D721Med (cell line): ENCODE results near the gene CCDC102A.

Source experiments
- DNase-seq: peaks from one replicate; pipeline ENCODE4 v3.0.0; 2011; ENCODE audit warnings: low spot score; ENCODE audit not compliant: insufficient read length
- FAIRE-seq: peaks from 2 replicates; lab custom pipeline; 2011; peaks lifted over from hg19 to GRCh38; lab: Jason Lieb, UNC
- CTCF ChIP-seq: IDR thresholded peaks from 2 replicates; pipeline ENCODE4 v1.5.1; 2012; ENCODE audit warnings: mild to moderate bottlenecking, control low read depth; ENCODE audit not compliant: insufficient read depth; ENCODE audit errors: missing control alignments

CCDC102A gene

GRCh38 chr16:57541754-57542435, 5.5 kb upstream of the CCDC102A start:
- DNase-seq (no peak), FAIRE-seq (no peak)
- no peak for TF ChIP-seq CTCF

- FAIRE-seq (no peak), DNase-seq (no peak)
- TF ChIP-seq CTCF: no peak
These were observed 4.8 kb upstream of the CCDC102A start for GRCh38 chr16:57540906-57541753.

- DNase-seq: no peak
- no peak for TF ChIP-seq CTCF
- no peak for FAIRE-seq
These were observed 4.0 kb upstream of the CCDC102A start for GRCh38 chr16:57540387-57540786.

GRCh38 chr16:57539072-57539796, 2.9 kb upstream of the CCDC102A start:
- DNase-seq: no peak
- FAIRE-seq: no peak

GRCh38 chr16:57538235-57538721, 1.9 kb upstream of the CCDC102A start:
- no peak for FAIRE-seq
- DNase-seq: no peak
- TF ChIP-seq CTCF: no peak

More at GRCh38 chr16:57539072-57539796, 2.9 kb upstream of the CCDC102A start:
- TF ChIP-seq CTCF: no peak

GRCh38 chr16:57537581-57538234, 1.3 kb upstream of the CCDC102A start:
- no peak for TF ChIP-seq CTCF
- no peak for DNase-seq
- no peak for FAIRE-seq
